ENCODE measurements around the gene AGAP1.
A peak's percentile ranks its signal among the peaks of the same experiment; 100 is the strongest.
"Not testable (repeated sequence)": the region's sequence is repeated elsewhere in the genome, so short reads cannot be mapped to it uniquely, and the experiment has no call there.

Gene AGAP1

DNA sequence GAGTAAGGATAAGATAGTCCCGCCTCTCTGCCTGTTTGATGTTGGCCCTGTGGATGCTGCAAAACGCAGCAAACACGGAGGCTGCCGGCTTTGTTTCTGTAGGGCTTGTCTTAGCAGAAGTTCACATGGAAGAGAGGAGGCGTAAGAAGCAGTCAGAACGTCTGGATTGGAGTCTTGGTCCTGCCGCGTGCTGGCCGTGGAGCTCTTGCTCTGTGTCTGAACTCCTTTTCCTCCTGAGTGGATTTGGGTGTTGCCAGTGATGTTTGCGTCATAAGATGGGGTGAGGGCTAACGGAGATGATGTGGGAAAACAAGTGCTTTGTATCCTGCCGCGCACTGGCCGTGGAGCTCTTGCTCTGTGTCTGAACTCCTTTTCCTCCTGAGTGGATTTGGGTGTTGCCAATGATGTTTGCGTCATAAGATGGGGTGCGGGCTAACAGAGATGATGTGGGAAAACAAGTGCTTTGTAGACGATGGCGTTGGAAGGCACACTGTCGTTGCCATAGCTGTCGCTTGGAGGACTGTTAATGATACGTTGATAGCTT, 240.9 kb downstream of the AGAP1 start:
- DNase-seq (ENCODE audit: low spot score) = no peak

DNA sequence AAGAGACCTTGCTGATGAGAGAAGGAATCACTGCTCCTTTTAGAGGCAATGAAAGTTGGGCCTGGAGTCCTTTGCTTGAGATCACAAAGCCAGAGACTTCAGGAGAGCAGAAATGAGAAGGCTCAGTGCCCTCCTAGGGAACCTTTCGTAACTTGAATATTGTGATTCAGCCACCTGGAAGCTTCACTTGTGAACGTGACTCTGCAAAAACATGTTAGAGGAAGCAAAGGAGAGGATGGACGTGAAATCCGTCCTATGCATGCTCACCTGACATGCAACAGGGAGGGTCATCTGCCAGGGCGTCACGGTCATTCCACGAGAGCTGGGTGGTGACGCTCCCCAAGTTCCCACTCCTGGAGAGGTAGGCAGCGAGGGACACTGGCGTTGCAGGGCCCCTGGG, 243.6 kb downstream of the AGAP1 start:
- DNase-seq (ENCODE audit: low spot score) = no peak

DNA sequence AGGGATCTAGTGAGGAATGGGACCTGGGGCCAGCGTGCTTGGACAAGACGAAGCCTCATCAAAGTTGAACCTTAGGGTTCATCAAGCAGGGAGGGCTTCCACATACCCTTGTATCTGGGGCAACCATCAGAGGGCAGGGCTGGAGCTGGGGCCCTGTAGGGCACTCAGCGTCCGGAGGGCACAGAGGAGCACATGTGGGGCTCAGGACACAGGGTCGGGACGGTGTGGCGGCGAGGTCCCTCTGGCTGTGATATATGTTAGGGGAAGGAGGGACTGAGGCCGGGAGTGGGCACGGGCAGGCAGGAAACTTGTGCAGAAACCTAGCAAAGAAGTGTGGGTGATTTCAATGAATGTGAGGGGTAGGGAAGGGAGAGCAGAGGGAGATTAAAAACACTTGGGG, 244.0 kb downstream of the AGAP1 start:
- no peak for DNase-seq (ENCODE audit: low spot score)

DNA sequence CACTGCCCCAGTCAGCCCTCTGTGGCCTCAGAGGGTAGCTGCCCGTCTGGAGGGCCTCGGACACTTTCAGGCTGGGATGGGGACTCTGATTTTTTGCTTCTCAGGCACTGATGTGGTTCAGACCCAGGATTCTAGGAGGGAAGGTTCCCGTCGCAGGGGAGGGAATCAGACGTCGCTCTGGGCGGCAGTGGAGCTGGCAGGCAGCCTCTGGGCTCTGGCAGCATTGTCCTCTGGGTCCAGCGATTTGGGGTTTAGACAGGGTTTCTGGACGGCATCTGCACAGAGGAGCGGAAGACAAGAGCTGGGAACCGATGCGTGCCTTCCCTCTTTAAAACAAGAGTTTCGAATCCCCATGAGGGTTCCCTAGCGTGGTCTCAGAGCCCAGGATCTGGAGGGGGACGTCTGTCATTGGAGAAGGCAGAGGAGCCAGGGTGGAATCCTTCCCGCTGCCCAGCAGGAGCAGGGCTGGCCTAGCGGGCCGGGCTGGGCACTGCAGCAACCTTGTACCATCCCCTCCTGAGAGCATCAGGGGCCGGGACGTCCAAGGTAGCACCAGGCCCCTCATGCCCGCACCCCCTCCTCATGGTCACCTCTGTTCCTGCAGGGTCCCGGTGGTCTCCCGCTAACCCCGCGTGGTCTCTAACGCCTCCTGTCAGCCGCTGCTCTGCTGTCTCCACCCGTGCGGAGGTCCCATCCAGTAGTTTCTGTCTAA, 246.0 kb downstream of the AGAP1 start:
- no peak for DNase-seq (ENCODE audit: low spot score)

DNA sequence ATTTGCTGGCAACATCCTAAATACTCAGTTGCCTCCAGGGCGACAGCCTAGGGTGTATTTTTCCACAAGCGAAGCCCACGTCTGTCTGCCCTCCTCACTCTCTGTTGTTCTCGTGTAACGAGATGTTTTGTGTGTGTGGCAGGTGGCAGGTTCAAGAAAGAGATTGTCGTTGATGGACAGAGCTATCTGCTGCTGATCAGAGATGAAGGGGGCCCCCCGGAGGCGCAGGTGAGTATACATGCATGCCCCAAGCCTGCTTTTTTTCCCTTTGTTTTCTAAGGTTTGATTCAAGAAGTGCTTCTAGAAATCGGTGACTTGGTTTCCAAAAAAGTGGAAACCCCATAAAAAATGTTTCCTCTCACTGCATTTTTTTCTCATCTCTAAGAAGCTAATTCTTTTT, 247.0 kb downstream of the AGAP1 start:
- DNase-seq (ENCODE audit: low spot score) = no peak

DNA sequence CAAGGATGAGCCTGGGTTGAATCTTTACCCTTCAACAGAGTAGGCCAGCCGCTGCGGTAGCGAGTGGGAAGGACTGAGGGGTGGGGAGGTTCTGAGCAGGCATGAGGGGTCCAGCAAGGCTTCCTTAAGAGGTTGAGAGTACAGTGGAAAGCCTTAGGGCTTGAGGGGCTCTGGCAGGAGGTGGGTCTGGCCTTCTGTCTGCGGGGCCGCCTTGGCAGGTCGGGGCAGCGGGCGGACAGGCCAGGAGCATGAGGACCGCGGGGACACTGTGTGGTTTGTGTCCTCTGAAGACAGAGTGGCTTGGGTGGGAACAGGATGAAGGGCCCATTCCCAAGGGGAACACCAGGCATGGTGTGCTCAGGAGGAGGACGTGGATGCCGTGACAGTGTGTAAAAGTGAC, 250.3 kb downstream of the AGAP1 start:
- no peak for DNase-seq (ENCODE audit: low spot score)

DNA sequence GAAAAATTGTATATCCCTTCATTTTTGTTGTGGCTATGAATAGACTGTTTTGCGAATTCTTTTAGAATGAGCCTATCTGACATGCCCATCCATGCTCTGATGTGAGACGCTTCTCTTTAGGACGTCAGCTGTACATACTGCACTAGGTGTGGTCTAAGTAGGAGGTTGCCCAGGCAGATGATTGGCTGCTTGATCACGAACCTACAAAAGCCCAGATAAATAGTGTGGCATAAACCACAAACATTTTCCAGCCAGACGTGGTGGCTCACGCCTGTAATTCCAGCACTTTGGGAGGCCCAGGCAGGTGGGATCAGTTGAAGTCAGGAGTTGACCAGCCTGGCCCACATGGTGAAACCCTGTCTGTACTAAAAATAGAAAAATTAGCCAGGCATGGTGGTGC, 251.8 kb downstream of the AGAP1 start:
- no peak for DNase-seq (ENCODE audit: low spot score)

DNA sequence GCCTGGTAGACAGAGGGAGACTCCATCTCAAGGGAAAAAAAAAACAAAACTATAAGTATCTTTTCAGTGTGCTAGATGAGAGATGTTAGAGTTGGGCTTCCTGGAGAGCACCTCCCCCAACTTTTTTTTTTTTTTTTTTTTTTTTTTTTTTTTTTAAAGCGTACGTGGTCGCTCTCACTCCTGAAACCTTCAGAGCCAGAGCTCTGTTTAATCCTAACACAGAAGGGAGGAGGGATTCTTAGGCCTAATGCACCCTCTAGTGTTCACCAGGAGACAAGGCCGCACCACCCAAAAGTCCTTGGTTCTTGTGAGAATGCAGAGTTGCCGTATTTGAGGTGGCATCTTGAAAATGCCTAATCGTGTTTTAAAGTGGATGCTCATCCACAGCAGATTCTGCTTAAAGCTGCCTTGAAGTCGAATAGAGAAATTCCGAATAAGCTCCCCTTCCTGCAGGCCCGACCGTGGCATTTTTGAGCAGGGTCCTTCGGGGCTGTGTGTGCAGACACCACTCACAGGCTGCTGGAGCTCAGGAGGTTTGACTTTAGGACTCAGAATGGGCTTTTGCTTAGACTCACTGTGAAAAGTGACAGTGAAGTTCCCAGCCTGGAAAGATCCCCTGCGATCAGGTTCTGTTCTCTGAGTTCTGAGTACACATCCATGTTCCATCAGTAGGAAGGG, 252.6 kb downstream of the AGAP1 start:
- peak; percentile 66 for DNase-seq (ENCODE audit: low spot score)

DNA sequence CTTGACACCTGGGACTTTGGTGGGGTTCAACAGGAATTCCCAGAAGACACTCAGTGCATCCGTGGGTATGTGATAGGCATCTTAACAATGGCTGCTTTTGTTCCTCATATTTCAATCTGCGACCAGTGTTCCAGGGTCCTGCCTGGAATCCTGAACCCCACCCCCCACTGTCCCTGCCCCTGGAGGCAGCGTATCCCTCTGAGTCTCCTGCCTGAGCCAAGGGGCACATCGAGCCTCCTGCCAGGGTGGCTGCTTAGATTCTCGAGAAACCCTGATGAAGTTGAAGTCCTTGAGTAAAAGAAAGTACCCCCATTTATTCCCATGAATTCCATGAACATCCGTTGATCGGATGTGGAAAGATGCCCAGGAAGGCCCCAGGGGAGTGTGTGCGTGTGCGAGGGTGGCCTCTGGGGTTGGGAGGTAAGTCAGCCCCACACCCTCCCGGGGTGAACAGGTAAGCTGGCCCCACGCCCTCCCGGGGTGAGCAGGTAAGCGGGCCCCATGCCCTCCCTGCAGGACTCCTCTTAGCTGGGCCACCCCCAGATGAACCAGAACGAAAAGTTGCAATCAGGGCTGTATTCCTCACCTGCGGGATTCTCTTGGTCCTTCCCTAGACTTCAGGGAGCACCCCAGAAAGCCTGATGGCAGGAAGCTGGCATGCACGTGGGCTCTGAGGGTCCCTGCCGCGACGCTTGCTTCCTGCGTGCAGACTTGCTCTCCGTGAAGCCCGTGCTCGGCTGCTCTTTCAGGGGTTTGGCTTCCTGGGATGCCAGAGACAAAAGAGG, 253.3 kb downstream of the AGAP1 start:
- no peak for DNase-seq (ENCODE audit: low spot score)

DNA sequence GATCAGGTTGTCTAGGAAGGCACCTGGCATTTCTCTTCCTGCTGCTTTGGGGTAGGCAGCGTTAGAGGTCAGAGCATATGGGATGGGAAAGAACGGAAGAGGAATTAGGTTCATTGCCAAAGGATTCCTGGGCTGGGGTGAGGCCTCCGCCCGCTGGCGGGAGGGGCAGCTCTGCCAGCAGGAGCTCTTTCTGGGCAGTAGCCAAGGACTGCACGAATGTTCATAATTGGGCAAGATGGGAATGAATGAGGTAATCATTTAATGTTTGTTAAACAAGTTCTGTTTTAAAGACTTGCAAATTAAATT, 253.9 kb downstream of the AGAP1 start:
- no peak for DNase-seq (ENCODE audit: low spot score)

DNA sequence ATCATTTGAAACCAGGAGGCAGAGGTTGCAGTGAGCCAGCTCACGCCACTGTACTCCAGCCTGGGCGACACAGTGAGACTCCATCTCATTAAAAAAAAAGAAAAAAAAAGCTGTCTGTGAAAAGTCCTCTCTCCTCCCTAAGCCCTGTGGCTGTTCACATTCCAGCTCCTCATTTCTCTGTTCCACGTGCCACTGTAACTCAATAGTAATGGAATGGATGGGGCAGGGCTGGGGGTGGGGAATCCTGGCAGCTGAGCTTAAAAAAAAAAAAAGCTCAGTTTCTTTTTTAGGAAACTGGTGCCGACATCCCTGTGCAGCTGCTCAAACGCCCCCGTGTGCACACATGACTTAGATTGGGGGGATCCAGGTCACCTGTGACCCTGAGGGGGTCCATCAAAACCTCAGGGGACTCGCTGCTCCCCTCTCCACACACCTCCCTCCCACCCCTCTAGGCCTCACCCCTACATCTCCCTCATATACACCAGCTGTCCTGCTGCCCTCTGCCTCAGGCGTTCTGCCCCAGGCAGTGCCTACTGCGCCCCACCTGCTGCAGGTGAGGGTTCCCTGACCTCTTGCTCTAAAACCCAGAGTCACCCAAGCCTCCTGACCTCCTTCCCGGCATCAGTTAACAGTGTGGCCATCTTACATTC, 255.4 kb downstream of the AGAP1 start:
- DNase-seq (ENCODE audit: low spot score) = no peak

DNA sequence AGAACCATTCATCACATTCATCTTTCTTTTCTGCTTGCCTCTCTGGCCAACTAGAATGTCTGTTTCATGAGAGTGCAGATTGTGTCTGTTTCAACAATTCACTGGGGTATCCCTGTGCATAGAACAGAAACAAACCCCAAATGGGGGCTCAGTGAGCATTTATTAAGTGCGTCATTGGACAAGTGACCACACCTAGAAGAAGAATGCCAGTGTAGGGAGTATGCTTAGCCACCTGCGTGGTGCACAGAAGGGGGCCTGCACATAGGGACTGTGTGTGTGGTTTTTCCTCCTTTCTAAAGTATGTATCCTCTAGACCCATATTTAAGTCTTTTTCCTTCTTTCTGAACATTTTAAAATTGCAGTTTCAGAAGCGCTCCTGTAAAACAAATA, 255.9 kb downstream of the AGAP1 start:
- no peak for DNase-seq (ENCODE audit: low spot score)

DNA sequence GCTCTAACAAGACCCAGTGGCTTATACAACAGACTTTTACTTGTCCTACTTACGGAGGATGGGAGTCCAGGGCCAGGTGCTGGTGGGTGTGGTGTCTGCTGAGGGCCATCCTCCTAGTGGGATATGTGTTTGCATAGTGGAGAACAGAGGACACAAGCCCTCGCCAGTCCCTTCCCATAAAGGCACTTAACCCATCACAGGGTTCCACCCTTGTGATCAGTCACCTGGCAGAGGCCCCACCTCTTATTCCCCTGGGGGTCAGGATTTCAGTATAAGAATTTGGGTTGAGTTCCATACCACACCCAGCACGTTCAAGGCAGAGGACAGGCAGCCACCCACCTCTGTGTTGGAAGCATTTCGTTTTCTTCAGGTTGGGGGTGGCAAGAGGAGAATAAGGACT, 259.0 kb downstream of the AGAP1 start:
- DNase-seq (ENCODE audit: low spot score) = no peak

DNA sequence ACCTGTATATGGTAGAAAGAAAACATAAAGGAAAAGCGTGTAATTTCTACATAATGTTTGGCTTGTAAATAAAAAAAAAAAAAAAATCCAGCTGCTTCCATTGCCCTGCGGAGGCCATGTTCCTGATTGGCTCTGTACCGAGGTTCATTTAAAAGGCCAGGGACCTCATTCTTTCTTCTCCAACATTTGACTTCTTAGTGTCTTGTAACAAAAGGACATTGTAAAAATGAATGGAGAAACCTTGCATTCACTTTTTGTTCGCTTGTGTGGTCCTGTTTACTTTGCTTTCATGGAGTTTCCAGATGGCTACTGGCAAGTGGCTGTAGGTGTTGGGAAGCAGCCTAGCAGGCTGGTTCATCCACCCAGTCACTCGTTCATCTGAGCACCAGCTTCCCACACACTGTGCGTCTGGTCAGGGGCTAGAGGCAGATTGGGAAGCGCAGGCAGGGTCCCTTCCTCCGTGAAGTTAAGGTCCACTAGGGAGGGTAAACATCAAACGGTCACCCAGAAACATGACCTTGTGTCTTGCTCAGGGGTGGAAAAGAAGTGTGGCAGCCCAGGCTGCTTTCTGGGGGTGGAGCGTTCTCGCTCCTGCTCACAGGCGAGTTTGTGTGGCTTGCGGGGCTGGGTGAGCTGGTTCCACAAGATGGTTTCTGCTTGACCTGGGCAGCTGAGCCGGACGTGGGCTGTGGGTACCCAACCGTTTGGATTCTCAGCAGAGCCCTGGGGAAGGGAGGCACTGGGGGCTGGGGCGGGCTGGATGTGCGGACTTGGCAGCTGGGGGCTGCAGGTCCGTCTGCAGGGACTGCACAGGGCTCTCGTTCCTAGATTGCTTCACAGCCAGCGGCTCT, 260.7 kb downstream of the AGAP1 start:
- DNase-seq (ENCODE audit: low spot score) = no peak

DNA sequence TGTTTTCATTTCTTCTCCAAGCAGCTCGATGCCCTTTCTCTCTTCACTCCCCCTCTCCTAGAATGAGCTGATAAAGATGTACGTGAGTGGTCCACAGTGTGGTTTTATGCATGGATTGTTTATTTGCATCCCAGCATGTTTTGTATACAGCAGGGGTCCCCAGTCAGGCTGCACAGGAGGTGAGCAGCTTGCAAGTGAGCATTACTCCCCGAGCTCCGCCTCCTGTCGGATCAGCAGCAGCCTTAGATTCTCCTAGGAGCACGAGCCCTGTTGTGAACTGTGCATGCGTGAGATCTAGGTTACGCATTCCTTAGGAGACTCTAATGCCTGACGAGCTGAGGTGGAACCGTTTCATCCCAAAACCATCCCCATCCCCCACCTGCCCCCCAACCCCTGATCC, 262.6 kb downstream of the AGAP1 start:
- no peak for DNase-seq (ENCODE audit: low spot score)

DNA sequence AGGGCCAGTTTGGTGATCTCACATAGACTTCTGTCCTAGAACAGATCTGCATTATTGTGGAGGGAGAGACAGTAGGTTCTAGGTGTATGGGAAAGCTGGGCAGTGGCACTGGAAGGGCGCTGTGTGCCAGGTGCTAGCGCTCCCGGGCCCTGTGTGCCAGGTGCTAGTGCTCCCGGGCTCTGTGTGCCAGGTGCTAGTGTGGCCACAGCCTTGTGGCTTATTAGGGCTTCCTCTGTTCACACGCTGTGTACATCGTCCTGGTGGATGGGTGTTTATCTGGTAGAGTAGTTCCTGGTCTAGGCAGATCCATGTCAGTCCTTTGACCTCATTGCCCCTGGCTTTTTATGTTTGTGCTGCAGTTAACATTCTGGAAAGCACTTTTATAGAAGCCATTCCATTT, 263.4 kb downstream of the AGAP1 start:
- DNase-seq (ENCODE audit: low spot score) = no peak

DNA sequence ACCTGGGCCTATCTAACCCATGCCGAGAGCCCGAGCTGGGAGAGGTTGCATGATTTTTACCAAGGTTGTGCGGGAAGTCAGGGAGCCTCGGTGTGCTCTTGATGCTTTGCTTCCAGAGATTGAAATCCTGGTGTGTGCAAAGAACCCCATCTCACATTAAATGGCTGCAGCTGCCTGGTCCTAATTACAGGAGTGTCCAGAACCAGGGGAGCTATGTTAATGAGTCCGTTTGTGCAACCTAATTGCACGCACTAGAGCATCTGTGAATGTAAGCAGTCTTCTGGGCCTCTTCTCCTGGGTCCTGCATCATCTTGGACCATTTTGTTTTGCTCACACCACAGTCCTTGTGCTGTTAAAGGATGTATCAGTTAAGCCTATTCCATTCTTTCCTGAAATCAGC, 263.8 kb downstream of the AGAP1 start:
- no peak for DNase-seq (ENCODE audit: low spot score)

DNA sequence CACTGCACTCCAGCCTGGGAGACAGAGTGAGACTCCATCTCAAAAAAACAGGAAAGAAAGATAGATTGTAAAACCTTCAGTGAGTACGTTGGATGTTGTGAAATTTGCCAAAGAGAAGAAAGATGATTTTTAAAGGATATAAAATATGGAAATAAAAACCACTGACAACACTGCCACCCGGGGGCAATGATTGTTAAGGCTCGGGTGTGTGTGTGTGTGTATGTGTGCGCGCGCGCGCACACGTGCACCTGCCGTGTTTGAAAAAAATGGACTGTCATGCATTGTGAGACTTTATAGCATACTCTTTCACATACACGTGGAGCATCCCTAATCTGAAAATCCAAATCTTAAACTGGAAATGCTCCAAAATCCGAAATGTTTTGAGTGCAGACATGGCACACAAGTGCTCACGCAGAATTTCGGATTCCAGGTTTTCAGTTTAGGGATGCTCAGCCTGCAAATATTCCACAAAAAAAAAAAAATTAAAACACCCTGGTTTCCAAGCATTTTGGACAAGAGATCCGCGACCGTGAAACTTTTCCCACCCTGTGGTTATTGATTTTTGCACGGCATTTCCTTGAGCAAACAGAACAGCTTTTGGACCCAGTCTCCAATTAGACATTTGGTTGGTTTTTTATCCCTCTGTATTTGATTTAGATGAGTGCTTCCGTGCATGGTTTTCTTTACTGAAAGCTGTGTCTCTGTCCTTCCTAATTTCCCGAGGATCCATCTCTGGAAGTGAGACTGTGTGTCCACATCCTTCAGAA, 269.2 kb downstream of the AGAP1 start:
- DNase-seq (ENCODE audit: low spot score) = no peak

DNA sequence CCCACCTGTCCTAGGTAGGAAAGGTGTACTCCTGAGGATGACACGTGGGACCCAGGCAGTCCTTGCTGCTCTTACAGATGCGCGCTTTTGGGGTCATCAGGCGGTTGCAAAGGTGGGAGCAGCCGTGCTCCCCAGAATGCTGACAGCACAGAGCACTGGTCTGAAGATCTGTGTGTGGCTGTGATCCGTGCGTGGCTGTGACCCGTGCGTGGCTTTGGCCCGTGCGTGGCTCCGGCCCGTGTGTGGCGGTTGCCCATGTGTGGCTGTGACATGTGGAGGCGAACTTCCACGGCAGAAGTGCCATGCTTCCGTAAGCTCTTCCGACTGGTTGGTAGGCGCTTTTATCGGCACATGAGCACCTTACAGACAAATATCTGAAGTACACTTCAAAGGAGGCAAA, 270.0 kb downstream of the AGAP1 start:
- no peak for DNase-seq (ENCODE audit: low spot score)

DNA sequence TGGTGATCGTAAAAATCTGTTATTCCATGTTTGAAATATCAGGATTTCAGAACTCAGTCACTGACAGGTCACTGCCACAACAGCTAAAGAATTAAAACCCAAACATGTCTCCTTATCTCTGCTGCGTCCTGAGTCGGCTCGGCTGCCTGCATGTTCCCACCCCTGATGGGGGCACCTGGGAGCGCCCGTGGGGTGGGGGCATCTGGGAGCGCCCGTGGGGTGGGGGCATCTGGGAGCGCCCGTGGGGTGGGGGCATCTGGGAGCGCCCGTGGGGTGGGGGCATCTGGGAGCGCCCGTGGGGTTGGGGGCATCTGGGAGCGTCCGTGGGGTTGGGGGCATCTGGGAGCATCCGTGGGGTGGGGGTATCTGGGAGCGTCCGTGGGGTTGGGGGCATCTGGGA, 270.6 kb downstream of the AGAP1 start:
- DNase-seq (ENCODE audit: low spot score) = not testable (repeated sequence)
